Renal pelvis (tissue), 4 donors: ENCODE data around the gene MAST4. TPM values are rescaled to one million over a fixed set of nuclear protein-coding genes. Genes with fewer than 3 reads are reported as not detected.

Experiments used
- DNase-seq: peaks from one replicate; pipeline ENCODE4 v3.0.0-alpha.2; 2013
- polyA plus RNA-seq, 3 donors: library from polyadenylated mRNA; unstranded; fragments of 120-200 nt; gene quantifications; one replicate each; pipeline ENCODE4 v1.2.1, GENCODE V29; 2013; ENCODE audit not compliant: insufficient read length in 3 of 3

Gene MAST4
- polyA plus RNA-seq, 3 donors = 14.8 to 20.3 (median 19.0) TPM

DNA sequence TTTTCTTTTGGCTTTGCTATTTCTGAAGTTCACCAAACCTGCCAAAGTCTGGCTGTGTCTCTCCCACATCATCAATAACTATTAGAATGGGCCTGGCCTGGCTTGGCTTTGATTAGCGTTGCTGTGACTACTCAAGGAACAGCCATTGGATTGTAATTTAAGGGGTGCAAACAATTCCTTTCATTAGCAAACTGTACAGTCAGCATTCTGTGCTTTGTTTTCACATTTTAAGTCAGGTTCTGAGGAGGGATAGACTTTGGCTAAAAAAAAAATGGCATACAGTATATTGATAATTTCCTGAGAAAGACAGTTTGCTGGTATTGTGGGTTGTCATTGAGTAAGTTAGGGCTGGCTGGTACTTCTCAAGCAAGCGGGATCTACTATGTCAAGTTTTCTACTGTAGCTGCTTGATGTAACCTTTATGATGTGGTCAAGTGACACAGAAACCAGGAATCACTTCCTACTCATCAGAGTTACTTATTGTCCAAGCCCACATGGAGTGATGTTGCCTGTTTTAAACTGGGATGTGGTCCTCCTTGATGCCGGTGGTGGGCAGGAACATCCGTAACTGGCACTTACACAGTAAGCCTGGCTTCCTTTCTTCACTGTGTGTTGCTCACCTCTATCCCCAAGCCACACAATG, 439.0 kb downstream of the MAST4 start:
- DNase-seq = no peak

DNA sequence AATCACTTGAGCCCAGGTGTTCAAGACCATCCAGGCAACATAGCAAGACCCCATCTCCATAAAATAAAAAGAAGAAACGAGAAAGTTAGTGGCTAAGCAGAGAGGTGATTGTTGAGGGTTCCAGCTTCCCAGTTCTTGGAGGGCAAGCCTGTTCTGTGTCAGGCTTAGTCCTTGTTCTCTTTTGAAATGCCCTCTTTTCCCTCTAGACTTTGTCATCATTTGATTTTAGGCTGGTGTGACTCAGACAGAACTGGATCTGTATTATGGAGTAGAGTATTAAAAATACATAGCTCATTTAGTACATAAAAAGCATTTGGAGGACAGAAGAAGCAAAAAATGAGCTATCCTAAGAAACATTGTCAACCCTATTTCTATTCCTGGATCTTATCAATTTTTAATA, 441.0 kb downstream of the MAST4 start:
- DNase-seq = no peak

DNA sequence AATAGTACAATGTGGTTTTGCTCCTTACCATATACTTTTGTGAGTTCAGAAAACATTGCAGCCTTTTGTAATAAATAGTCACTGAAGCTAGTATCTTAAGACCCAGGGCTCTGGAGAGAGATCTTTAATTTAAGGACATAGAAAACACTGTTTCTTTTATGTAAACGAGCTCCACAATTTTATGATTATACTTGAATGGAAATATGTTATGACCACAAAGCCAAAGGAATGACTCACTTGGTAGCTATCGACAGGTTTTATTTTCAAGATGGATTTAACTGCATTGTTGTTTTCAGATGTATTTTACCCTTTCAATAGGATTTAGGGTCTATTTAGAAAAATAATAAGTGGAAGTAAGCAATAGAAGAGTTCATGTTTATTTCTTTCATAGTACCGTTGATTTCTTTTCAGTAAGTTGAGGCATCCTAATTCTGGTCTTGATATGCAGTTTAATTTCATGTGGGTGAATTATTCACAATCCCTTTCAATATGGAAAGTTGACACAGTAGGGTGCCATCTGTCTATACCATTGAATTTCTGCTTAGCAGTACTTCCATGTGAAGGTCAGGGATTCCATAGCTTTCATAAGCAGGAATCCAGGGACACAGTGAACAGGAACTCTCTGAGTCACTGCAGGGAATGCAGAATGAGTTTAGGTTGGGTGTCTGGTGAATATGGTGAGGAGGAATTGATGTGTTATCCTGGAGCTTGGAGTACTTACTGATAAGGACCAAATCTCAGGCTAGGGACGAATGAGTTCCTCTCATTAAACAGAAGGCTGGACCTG, 442.8 kb downstream of the MAST4 start:
- no peak for DNase-seq

DNA sequence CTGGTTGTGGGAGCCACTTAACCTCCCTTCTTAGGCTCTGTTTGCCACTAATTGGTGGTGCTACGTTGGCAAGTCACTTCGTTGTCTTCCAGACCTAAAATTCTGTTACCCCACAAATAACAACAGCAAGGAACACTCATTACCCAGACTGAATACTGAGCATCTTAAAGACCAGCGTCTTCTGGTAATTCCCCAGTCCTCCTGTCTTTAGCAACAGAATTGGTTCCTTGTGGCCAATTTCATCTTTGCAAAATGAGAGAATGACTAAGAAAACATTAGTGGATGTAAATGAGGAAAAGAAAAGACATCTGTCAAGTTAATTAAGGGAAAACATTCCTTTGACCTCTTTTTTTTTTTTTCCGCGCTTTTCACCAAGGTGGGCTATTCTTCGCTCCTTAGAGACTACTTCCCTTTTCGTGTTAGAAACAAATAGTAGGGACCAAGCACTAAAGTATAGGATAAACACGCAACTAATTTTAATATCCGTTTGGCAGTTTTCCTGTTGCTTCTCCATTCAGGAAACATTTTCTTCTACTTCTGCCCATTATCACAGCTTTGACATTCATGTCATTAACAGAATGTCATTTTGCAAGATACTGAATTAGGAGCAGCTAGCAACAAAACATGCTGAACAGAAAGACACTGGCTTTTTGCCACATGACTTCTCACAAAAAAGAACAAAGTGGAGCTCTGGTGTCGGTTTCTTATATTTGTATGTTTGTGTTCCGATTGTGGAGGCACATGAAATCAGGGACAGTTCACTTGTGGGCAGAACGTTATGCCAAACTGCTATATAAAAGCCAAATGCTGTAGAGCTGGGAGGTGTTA, 446.2 kb downstream of the MAST4 start:
- no peak for DNase-seq

DNA sequence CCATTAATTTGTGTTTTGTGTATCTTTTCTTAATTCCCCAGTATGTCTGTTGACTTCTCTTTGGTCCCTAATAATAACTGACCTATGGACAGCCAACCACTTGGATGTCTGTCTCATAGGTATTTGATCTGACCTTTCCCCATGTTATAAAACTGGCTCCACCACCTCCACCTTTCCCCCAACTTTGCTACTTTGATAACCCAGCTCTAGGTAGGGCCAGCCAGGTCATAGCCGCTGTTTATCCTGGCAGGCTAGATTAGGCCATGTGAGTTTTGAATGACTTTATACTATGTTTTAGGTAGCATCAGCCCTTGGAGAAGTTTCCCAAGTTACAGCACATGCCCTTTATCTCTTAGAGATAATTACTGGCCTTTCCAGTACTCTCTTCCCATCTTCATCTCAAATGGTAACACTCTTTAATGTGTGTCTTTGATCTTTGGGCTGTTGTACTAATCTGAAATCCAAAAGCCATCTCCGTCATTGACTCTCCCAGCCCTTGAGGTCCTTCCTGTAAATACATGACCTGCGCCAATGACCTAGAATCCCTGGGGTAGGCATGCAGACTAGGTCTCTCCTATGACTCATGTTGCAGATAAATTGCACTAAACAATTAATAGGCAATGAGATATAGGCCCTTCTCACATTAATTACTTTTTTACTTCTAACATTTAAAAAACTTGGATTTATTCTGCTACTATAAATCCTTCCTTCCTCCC, 447.8 kb downstream of the MAST4 start:
- DNase-seq = no peak

DNA sequence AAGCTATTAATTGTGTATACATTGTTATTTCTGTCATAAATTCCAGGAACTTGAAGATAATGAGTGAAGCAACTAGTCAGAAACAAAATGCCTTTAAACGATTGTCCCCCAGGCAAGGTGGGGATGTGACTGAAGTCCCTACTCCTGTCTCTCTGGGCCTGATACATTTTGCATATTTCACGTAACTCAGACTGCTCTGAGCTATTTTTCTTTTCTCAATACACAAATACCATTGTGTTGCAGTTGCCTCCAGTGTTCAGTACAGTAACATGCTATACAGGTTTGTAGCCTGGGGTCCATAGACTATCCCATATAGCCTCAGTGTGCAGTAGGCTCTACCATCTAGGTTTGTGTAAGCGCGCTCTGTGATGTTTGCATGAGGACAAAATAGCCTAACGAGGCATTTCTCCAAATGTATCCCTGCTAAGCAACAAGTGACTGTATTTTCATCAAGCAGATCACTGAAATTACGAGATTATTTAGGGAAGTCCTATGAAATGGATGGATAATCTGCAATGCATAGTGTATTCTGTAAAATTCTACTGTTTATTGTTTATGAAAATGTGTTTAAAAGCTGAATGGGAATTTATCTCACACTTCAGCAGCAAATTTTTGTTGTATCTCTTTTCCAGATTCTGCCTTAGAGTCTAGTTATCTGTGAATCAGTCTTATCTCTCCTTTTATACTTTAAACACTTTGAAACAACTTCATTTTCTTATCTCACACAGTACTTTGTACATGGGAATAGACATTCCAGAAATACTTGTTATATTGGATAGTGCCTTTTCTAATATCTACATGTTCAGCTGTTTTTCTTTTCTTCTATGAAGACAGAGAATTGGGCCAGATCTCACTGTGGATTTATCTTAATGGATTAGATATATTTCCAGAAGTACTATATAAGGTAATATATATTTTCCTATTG, 449.9 kb downstream of the MAST4 start:
- no peak for DNase-seq

DNA sequence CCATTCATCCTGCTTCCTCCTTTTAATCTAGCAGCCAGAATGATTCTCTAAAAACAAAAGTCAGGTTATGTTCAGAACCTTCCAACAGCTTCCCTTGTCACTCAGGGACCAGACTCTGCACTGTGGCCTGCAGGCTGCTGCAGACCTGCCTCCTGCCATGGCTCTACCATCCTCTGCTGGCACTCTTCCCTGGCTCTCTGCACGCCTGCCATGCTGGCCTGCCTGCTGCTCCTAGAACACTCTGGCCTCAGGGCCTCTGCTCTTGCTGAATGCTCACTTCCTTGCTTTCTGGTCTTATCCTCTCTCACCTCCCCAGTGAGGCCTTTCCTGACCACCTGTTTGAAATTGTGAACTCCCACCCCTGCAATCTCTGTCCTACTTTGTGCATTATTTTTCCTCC, 451.0 kb downstream of the MAST4 start:
- no peak for DNase-seq

DNA sequence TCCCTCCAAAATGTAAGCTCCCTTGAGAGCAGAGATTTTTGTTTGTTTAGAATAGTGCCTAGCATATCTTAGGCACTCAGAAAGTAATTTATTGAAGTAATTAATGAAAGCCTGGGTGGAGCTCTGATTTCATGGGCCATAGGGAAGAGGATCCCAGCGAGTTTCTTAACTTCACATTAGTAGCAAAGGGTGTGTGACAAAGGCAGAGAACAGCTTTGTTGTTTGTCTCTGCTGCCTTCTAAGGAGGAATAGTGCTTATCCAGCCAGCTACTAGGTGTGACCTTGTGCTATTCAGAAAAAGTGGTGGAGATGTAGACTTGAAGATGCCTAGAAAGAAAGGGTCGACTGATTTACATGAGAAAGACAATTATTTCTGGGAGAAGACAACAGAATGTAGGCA, 451.4 kb downstream of the MAST4 start:
- no peak for DNase-seq

DNA sequence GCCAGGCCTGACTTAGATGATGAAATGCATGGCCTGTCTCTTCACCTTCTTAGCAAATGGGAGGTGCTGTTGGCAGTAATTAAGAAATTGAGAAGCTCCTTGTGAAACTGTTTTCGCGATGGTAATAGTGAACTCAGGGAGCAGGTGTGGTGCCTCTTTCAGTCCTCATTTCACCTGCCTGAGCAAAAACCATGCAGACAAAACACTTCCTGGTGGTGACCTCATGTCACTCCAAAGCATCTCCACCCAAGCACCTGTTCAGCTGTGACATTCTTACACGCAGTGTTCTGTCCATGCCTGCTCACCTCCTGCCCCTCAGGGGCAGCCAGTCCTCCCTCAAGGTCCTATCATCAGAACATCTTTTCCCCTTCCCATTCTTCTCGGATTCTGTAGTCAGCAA, 453.9 kb downstream of the MAST4 start:
- DNase-seq = no peak

DNA sequence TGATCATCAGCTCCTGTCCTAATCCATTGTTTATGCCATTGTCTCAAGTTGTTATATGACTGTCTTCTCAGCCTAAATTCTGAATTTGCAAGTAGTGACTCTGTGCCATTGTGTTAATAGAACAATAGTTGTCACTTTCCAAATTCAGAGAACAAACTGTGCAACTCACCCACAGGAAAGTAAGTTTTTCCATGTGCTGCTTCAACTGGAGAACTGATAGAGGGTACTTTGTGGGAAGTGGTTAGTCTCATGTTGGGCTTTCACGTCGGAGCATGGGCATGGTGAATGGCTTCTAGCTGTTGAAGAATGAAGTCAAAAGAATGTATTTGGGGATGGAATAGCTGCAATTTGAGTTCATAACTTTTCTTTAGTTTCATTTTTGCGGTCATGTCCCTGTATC, 454.4 kb downstream of the MAST4 start:
- DNase-seq = no peak

DNA sequence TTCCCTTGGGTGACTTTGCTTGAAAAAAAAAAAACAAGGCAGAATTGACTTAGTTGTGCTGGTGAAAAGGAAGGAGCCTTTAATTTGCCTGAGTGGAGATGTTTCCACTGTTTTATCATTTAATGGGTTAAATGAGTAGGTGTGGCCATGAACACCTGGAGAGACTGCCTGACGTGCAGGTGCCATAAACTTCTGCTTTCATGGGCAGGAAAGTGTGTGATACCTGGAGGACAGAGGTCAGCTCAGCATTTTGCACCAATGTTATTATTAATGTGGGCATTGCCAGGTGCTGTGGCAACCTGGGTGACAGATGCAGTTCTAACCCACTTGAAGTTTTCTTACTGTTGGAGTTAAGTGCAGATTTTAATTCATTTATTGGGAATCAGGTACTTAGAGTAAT, 455.0 kb downstream of the MAST4 start:
- no peak for DNase-seq

DNA sequence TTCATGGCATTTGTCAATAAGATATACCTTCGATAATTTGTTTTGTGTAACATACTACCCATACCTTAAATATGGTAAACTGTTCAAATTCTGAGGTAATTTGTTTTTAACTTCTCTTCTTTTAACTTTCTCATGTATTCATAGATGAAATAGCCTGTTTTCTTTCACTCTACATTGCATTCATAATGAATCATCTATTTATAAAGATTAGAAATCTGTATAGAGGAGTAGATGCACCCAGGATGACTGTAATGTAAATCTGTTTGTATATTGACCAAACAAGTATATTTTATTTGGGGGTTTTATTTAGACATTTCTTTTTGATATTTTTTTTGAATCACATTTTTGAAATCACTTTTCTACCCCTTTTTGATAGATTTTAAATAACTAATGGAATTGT, 455.8 kb downstream of the MAST4 start:
- no peak for DNase-seq

DNA sequence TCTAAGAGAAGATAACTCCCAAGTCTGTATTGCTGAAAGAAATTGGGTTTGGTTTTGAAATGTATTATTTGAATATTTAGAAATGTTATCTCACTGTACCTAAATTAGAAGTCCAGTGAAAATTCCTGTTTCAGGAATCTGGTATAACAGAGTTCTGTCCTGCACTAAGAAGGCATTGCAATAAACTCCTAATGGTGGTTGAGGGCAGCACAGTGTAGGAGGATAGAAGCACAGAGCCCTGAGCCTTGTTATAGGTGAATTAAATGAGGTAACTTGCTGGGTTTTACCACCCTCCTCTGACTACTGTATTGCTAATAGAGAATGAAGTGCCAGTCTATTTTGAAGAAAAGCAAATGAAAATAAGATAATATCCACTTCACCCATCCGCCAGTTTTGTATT, 457.0 kb downstream of the MAST4 start:
- DNase-seq = no peak

DNA sequence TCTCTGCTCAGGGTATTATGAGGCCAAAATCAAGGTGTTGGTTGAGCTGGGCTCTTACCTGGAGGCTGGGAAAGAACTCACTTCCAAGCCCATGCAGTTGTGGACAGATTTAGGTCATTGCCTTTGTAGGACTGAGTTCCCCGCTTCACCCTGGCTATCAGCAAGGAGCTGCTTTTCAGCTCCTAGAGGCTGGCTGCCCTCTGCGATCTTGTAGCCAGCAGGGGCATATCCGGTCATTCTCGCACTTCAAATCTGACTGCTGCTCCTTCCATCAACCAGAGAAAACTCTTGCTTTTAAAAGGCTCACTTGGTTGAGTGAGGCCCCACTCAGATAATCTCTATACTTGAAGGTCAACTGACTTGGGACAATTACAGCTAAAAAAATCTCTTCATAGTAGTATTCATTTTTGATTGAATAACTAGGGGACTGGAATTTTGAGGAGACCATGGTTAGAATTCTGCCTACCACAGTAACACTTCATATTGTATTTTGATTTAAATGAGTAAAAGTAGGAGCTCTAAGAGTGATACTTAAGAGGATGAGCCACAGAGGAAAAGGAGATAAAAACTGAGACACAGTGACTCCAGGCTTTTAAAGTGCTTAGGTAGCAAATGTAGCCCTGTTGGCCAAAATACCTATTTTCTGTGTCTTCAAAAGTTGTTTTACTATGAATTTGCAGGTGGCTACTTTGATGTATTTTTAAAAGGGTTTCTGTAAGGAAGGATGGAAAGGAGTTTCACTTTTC, 463.0 kb downstream of the MAST4 start:
- DNase-seq = no peak

DNA sequence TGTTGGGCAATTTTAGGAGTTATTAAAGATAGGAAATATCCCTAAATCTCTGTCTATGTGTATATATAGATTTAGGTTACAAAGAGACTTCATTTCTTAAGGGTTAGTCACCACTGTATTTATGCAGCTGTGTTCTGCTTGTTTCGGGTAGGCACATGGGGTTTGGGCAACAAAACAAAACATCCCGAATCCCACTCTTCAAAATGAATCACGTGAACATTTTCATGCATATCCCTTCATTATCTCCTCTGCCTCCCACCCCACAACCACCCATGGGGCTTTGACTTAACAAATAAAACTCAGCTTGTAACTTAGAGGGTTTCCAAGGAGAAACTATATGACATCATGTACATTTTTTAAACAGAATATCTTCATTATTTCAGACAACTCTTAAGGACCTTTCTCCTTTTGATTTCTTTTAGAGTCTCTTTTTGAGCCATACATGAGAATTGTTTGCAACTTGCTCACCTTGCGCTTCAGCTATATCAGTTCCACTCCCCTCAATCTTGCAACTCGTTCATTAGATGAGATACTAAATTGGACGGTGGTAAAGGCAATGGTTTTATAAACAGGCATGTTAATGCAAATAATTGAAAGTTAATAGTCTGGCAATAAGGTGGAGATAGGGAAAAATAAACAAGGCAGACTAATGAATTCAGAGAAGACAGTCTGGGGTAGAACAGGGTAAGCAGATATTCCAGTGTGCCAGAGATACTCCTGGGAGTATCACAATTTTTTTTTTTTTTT, 463.7 kb downstream of the MAST4 start:
- no peak for DNase-seq

DNA sequence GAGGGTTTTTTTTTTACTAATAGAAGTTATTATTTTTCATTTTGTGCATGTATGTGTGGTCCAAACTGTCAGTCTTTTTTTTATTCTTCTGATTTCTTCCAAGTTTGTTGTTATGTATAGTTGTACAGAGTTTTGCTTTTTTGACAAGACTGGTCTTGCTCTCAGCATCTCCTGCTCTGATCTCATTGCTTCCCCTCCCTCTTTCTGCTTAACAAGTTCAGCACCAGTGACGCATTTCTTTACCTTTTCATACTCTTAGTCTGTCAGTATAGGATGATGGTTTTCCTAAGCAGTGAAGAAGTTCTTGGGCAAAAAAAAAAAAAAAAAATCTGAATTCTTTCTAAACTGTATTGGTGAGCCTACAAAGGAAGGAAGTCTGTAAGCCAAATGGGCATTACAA, 465.3 kb downstream of the MAST4 start:
- DNase-seq = no peak

DNA sequence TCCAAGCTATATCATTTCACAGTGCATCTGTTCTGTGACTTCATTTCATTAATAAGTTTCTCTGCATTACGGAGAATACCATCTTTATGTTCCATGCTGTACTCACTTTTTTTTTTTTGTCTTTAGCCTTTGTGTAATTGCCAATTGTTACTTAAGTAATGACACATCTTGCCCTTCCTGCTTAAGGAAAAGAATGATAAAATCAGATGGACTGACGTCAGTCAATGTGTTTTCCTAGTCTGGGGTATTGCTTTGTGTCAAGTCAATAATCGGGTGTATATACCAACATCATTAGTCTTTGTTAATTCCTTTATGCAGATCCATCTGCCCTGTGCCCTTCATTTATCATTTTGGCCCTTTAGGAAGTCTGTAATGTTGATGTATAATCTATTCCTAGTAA, 466.9 kb downstream of the MAST4 start:
- DNase-seq = no peak

DNA sequence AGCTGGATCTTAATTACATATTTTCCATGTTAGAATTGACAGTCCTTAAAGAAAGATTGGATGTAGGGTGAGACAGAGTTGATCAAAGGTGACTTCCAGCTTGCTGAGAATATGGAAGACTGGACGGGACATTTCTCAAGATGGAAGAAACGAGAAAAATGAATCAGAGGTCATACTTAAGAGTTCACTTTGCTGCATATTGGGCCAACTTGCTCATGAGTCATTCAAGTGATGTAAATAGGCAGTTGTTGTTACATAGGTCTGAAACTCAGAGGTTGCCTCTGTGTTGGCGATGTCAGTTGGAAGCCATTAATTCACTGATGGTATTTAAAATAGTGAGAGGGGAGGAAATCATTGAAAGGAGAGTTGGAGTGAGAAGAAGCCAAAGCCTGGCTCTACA, 467.6 kb downstream of the MAST4 start:
- DNase-seq = no peak

DNA sequence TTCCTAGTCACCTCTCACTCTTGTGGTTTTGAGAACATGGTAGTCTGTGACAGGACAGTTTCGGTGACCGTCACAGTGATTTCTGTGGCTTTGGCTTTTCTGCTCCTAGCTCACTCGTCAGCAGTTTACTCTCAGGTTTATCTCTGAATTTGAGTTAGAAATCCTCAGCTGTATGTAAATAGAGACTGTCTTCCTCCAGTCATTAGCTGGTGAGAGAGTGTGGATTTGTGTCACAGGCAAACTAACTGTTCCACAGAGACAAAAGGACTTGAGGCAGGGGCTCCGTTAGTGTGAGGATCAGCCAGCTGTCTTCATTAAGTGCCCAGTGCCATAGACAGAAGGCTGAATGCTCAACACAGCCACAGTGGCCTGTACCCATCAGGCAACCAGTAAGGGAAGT, 469.0 kb downstream of the MAST4 start:
- DNase-seq = no peak

DNA sequence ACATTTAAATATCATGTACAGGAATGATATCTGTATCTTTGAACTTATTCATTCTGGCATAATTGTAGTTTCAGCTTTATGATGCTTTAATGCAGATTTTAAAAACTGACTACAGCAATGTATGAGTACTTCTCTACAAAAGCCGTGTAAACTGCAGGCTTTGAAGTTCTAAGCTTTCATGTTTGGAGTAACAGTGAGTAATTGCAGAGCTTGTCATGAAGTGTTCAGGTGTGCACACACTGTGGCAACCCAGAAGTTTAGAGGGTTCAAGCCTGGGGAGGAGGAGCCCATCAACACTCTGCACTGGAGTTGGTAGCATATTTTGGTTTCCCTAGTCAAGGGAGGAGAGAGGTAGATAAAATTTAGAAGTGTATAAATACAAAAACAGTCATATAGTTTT, 469.5 kb downstream of the MAST4 start:
- no peak for DNase-seq
